HG03442 (cell line): ENCODE data around the gene CCT3.
"Not testable (repeated sequence)": the region's sequence is repeated elsewhere in the genome, so short reads cannot be mapped to it uniquely, and the experiment has no call there.

ENCODE experiments used
- ATAC-seq: cut with Tn5 transposase; IDR thresholded peaks from one replicate; pipeline ENCODE4 v1.9.1; 2021; ENCODE audit warnings: mild to moderate bottlenecking, moderate library complexity; ENCODE audit not compliant: unreplicated experiment

Gene CCT3

DNA sequence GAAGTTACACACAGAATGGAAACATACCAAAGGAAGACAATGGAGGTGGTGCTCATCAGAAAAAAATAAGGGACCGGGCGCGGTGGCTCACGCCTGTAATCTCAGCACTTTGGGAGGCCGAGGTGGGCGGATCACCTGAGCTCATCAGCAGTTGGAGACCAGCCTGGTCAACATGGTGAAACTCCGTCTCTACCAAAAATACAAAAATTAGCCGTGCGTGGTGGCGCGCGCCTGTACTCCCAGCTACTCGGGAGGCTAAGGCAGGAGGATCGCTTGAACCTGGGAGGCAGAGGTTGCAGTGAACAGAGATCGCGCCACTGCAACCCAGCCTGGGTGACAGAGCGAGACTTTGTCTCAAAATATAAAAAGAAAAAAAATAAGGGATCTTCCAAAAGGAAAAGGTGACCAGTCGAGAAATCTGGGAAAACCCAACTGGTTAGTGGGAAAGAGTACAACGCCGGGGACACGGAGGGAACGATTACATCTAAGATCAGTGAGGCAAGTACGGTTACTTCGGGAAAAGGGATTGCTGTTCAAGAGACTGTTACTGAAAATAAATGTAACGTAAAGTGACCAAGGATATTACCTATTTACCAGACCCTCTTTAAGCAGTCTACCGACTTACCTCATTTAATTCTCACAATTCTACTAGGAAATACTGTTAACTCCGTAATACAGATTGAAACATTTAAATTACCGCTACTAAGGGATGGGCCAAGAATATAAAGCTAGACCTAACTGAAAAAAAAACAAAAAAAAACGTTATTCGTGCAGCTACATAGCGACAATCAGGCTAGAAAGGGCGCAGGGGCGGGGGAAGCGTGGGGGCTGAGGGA is 822 bp downstream of the CCT3 start:
- ATAC-seq, result no peak

DNA sequence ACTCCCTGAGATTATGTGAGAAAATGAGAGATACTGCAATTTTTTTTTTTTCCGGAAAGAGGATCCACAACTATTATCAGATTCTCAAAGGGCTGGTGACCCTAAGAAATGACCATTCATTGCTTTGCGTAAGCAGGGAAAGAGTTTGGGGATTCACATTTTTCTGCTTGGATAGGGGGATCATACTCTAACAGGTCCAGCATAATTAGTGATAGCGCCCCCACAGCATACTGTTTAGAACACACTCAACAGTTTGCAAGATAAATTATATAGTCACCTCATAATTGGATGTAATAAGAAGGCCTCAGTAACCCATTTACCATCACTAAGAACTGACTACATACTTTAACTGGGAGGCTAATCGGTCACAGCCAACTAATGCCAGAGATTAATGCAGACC is 1.9 kb downstream of the CCT3 start:
- no peak for ATAC-seq

DNA sequence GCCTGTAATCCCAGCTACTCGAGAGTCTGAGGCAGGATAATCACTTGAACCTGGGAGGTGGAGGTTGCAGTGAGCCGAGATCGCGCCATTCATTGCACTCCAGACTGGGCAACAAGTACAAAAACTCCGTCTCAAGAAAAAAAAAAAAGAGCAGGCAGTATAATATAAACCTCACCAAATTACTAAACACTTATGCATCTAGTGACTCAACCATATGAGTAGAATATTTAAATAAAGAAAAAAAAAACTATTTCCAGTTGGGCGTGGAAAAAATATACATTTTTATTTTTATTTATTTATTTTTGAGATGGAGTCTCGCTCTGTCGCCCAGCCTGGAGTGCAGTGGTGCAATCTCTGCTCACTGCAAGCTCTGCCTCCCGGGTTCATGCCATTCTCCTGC is 14.9 kb downstream of the CCT3 start:
- not testable (repeated sequence) for ATAC-seq

DNA sequence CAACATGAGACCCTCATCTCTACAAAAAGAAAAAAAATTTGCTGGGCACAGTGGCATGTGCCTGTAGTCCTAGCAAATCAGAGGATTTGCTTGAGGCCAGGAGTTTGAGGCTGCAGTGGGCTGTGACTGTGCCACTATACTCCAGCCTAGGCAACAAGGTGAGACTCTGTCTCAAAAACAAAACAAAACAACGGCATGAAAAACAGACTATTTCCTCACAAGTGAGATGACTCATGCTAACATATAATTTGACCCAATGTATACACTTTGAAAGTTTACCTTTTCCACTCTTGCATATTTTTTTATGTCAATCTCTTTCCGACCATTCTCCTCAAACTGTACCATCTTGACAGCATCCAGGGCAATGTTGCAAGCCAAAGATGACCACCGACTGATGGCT is 17.5 kb downstream of the CCT3 start:
- no peak for ATAC-seq

DNA sequence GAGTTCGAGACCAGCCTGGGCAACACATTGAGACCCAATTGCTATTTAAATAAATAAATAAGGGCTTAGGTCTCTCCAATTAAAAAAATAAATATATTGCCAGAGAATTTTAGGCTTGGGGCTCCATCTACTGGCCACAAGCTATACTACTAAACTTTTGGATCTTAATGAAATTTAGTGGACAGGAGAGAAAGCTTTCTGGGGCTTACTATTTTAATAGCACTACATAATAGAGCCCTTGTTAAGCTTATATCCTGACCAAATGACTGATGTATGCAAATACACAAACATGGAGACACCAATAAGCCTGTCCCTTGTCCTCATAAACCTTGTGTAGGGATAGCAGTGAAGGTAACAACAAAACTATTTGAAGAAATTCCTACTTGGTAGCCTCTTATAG is 18.4 kb downstream of the CCT3 start:
- ATAC-seq, result no peak

DNA sequence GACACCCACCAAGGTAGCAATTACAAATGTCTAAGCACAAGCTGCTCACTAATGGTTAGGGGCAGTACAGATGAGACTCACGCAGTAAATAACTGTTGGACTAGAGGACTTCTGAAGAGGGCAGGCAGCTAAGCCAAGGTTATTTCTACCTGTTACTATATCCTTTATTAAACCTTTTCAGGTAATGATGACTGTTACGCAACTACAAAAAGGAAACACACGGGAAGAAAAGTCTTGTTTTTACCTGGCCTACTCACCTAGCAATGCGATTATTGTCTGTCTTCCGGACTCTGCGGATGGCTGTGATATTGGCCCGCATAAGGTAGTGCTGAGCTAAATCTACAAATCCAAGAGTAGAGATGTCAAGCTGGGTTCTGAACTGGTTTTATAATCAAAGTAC is 21.2 kb downstream of the CCT3 start:
- ATAC-seq, result no peak

DNA sequence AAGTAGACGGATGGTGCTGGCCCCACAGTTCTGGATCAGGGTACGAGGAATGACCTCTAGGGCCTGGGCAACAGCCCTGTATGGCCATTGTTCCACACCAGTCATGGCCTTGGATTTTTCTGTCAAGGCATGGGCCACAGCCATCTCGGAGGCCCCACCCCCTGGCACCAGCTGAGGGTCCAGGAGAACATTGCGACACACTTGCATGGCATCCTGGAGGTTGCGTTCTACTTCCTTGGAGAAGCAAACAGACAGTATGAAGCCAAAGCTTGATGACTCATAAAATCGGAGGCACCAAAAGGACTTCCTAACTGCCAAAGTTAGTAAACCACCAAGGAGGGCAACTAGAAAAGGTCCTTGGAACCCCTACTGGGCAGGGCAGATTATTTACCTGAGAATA is 27.1 kb downstream of the CCT3 start:
- no peak for ATAC-seq

DNA sequence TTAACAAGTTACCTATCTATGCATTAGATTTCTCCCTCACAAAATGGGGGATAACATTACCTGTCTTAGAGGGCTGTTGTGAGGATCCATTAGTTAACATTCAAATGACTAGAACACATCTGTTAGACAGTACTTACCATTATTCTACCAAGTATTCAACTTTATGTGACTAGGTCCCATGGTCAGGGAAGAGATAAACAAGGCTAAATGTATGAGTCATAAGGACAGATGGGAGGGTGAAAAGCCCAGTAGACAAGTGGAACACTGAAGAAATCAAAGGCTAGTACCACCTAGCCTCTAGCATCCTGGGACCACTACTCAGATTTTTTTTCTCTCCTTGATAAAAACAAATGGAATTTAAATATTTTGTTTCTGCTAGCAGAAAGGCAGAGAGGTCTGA is 30.0 kb downstream of the CCT3 start:
- ATAC-seq, result no peak

DNA sequence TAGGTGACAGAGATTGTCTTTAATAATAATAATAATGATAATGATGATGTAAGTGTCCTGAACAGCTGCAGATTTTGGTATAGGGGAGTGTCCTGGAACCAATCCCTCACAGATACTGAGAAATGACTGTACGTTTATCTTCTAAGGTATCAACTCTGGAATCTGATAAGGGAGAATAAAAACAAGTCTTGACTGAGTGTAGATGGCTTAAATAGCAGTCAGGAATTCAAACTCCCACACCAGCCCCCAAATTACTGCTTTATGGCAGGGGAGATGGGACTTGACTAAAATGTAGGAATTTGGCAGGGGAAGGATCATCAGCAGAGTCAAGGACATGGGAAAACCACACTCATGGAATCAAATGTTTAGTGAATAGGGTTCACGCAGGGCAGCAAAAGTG is 32.9 kb downstream of the CCT3 start:
- no peak for ATAC-seq

DNA sequence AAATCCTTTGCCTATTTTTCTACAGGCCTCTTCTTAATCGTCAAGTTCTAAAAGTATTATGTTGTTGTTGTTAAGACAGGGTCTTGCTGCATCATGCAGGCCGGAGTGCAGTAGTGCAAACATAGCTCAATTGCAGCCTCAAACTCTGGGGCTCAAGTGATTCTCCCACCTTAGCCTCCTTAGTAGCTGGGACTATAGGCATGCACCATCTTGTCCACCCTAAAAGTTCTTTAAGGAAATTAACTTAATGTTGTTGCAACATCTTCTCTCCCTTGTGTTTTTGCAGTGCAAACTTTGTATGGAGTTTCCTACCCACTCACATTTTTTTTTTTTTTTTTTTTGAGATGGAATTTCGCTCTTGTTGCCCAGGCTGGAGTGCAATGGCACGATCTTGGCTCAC is 34.9 kb downstream of the CCT3 start:
- no peak for ATAC-seq

DNA sequence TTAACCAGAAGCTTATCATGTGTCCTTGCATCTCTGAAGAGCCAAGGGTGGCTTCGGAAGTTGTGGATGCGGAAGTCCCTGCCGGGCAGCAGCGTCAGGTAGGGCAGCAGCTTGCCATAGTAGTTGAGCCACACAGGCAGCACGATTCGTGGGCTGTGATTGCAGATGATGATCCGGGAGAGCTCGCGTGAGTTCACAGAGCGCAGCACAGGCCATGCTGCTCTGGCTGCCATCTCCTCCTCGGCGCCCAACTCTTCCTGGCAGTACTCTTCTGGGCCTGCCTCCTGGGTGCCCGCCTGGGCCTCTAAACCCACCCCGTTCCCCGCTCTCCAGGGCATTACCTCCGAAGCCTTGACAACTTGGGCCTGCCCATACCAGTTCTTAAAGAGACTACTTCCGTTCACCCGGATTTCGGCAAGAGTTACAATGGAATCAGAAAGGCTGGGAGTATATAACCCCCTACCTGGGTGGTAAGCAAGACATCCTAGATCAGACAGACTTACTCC is 39.2 kb downstream of the CCT3 start, which contains the start of gene VHLL:
VHLL (minus strand) TSS at position 456 of the 506 bp plus-strand sequence; CDS start at position 338, 118 bp downstream.
- no peak for ATAC-seq

DNA sequence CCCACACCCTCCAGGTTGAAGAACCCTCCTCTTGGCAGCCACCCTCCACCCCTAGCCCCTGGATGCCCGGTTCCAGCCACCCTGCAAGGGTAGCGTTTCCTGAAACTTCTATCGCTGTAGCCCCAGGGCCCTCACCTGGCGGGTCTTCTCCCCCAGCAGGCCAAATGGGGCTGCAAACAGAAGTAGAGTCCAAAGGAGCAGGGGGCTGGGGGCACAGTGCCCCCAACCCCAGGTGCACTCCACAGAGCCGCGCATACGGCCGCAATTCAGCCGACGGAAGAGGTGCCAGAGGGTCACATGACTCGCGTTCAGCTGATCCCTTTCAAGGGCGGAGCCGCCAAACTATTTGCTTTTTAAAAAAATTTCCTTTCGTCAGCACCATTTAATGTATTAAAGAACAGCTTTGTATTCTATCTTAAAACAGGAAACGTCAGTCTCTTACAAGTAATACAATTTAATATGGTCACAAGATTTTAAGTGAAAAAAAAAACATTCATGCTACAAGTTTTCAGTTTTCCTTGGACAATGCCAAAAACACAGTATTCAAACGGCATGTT is 42.6 kb downstream of the CCT3 start, which contains the start of gene GLMP:
GLMP (minus strand) TSS at position 289 of the 557 bp plus-strand sequence; CDS start at position 255, 34 bp downstream.
- no peak for ATAC-seq

DNA sequence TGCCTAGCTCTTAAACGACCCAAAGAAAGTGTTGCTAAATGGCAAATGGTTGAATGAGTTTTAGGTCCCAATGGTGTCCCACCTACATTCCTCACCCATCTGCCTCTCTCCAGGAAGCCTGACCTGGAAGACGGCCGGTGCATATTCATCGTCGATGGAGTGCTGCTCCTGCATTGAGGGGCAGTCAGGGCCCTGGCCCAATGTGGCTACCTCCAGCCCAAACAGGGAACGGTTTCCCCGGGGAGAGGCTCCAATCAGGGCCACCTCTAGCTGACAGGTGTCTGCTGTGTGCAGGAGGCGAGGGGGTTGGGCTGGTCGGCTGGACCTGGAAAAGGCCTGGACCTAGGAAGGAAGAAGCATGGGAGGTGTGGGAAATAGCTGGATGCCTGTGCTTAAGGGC is 44.2 kb downstream of the CCT3 start:
- no peak for ATAC-seq

DNA sequence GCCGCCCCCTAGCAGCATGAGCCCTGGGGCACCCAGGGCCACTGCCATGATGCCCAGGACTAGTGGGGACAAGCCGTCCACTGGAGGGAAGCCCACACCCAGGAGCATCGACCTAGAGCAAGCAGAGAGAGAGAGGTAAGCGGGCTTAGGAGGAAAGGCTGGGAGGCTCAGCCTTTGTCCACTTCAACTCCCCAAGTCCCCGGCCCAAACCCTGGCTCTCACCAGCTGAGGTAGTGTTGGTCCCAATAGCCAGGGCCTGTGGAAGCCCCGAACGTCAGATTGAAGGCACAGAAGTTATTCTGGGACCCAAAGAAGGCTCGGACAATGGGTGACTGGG is 45.0 kb downstream of the CCT3 start:
- ATAC-seq, result no peak

DNA sequence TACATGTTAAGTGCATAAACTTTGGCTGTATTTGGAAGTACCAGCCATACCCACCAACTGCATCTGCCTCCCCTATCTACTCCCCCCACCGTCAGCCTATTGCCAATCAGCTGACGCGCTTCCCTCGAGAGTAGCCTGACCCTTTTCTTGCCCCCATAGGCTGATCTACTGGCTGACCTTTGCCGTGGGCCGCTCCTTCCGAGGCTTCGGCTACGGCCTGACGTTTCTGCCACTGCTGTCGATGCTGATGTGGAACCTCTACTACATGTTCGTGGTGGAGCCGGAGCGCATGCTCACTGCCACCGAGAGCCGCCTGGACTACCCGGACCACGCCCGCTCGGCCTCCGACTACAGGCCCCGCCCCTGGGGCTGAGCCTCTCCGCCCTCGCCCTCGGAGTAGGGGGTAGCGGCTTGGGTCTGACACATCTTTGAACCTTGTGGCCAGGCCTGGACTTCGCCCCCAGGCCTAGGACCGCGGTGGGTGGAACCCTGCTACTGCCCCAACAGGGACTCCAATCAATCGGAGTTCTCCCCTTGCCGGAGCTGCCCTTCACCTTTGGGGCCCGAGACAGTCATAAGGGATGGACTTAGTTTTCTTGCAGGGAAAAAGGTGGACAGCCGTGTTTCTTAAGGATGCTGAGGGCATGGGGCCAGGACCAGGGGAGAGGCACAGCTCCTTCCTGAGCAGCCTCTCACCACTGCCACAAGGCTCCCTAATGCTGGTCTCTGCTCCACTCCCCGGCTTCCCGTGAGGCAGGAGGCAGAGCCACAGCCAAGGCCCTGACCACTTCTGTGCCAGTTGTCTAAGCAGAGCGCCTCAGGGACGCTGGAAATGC is 46.6 kb downstream of the CCT3 start:
- ATAC-seq, result peak; percentile 50

DNA sequence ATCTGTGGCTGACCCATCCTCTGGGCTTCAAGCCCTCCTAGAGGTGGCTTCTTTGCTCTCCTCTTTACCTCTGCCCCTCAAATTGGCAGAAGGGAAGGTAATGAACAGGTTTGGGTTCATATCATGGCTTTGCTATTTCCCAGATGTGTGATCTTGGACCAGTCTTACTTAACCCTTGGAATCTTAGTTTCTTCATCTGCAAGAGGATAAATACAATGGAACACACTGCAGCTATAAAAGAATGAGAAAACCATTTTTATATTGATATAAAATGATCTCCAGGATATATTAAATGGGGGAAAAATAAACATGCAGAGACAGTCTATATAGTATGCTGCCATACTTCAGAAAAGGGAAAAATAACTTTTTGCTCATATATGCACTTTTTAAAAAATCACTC is 48.2 kb downstream of the CCT3 start:
- ATAC-seq, result no peak

DNA sequence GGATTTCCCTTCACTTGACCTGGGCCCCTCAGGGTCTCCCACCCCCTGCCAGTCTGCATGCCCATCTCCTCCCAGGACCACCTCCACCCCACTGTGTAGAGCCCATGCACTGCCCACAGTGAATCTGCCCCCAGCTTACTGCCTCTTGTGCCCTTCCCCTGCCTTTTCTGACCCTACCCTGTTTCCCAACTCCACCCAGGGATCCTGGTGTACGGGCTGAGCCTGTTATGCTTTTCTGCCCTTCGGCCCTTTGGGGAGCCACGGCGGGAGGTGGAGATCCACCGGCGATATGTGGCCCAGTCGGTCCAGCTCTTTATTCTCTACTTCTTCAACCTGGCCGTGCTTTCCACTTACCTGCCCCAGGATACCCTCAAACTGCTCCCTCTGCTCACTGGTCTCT is 52.0 kb downstream of the CCT3 start:
- ATAC-seq, result no peak

DNA sequence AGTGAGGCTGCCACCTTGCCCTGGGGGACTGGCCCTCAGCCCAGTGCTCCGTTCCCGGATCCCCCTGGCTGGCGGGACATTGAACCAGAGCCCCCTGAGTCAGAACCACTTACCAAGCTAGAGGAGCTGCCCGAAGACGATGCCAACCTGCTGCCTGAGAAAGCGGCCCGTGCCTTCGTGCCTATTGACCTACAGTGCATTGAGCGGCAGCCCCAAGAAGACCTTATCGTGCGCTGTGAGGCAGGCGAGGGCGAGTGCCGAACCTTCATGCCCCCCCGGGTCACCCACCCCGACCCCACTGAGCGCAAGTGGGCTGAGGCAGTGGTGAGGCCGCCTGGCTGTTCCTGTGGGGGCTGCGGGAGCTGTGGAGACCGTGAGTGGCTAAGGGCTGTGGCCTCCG is 52.7 kb downstream of the CCT3 start:
- no peak for ATAC-seq

DNA sequence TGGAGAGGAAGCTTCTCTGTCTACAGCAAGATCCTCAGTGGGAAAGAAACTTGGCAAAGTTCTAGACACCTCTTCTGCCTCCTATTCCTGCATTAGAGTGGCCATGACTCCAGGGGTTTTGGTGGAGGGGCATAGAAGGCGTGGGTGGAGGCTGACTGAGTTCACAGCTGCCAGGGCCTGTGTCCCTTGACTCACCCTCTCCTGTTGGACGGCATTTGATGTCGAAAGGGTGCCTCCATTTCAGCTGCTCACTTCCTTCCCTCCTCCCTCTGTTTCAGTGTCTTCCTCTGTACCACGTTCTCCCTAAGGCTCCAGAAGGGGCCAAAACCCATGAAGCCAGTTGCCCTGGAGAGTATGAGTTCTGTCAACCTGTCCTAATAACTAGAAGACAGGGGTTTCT is 53.3 kb downstream of the CCT3 start:
- ATAC-seq, result no peak

DNA sequence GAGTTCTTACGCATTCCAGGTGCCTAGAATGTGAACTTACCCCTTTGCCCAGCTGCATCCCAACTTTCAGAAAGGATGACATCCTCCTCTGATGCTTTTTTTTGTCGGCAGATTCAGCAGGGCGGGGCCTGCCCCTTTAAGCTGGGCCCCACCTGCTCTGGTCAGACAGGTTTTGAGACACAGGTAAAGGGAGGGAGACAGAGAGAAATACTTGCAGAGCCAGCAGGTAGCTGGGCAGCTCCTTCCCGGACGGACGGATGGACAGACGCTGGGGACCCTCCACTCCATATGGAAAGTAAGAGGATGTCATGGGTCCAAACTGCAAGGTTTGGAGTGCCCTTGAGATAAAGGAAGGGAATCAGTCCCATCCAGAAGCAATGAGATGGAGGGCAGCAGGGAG is 54.0 kb downstream of the CCT3 start, which contains the start of gene TMEM79:
TMEM79 (plus strand) TSS at position 214 of the 400 bp plus-strand sequence. CDS start 902 bp downstream, outside the sequence.
- no peak for ATAC-seq

DNA sequence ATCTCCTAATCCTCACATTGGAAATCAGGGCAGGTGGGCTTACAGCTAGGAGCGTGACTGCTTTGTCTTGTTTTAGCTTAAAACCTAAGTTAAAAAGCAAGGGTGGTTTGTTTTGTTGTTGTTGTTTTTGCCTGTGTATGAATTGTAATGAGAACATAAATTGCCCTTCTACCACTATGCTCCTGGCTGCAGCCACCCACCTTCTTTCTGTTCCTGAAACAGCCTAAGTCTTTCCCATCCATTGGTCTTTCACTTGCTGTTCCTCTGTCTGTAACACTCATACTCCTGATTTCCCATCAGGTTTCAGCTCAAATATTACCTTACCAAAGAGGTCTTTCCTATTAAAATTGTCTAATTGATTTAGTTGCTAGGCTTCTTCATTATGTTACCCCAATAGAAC is 54.6 kb downstream of the CCT3 start:
- ATAC-seq, result no peak
